Heart right ventricle (tissue), 16 donors: ENCODE data around the gene PDE1C. TPM values are rescaled to one million over a fixed set of nuclear protein-coding genes. Genes with fewer than 3 reads are reported as not detected.

ENCODE experiments used
- ATAC-seq, 8 donors: fragments of 200-7000 bp; cut with Tn5 transposase; one replicate each; pipeline ENCODE4 v1.9.1; 2020; ENCODE audit warnings: mild to moderate bottlenecking in 8 of 8, moderate library complexity in 8 of 8, moderate number of reproducible peaks in 1 of 8
- DNase-seq, 2 donors: peaks; one replicate each; pipeline ENCODE4 v3.0.0-alpha.2; 2020
- H3K27ac ChIP-seq, 10 donors: fragments of 200-600 bp; sonication (generic) in 2 of 10; one replicate each; pipeline versions ENCODE4 v1.5.0 to v1.8.0; 2020 to 2022; ENCODE audit warnings: mild to moderate bottlenecking in 3 of 10
- H3K27me3 ChIP-seq, 7 donors: fragments of 200-600 bp; one replicate each; pipeline ENCODE4 v1.8.0; 2021 to 2022; ENCODE audit warnings: mild to moderate bottlenecking in 2 of 7
- H3K36me3 ChIP-seq, 9 donors: fragments of 200-600 bp; sonication (generic) in 1 of 9; one replicate each; pipeline versions ENCODE4 v1.5.0 to v1.8.0; 2020 to 2022; ENCODE audit warnings: mild to moderate bottlenecking in 2 of 9
- H3K4me1 ChIP-seq, 9 donors: fragments of 200-600 bp; sonication (generic) in 1 of 9; one replicate each; pipeline versions ENCODE4 v1.5.0 to v1.8.0; 2020 to 2022; ENCODE audit warnings: mild to moderate bottlenecking in 4 of 9
- H3K4me3 ChIP-seq, 10 donors: fragments of 200-600 bp; sonication (generic) in 2 of 10; one replicate each; pipeline versions ENCODE4 v1.5.0 to v1.8.0; 2020 to 2022; ENCODE audit warnings: mild to moderate bottlenecking in 7 of 10, moderate library complexity in 2 of 10
- H3K9me3 ChIP-seq, 11 donors: fragments of 200-600 bp in 10 of 11; sonication (generic) in 2 of 11; one replicate each; pipeline versions ENCODE4 v1.5.0 to v1.8.0; 2013 to 2022; ENCODE audit warnings: mild to moderate bottlenecking in 2 of 11, control low read depth in 1 of 11, moderate library complexity in 1 of 11
- WGBS, 2 donors: extraction: QIAGEN DNeasy Blood & Tissue Kit; methylation state at CpG; one replicate each; pipeline ENCODE4 v1.1.7; 2013; ENCODE audit warnings: inconsistent platforms in 1 of 2; 5-methylcytosine and 5-hydroxymethylcytosine counted together
- intact Hi-C, 10 donors: fragments of 100-400 bp; cut with DNase I; formaldehyde crosslinking; loops; one replicate each; pipeline versions ENCODE4 v1.11.1 to v1.14.2; 2022
- polyA plus RNA-seq, 2 donors: library from polyadenylated mRNA; stranded (reverse); fragments of 200-250 nt; gene quantifications; one replicate each; pipeline ENCODE4 v1.2.3, GENCODE V29; 2013
- total RNA-seq, 10 donors: library from RNA; stranded (reverse); fragmentation: NEBNext Ultra II Directional in 3 of 10; extraction: Animal tissue kit (Norgen Biotek cat#: 25700) in 3 of 10; gene quantifications; one replicate each; pipeline versions ENCODE4 v1.2.1 to v1.2.4, GENCODE V29; 2021 to 2023
- TF ChIP-seq, protein P1 (sequence below), 9 donors: fragments of 200-600 bp; sonication (generic) in 2 of 9; IDR thresholded peaks; one replicate each; pipeline versions ENCODE4 v1.5.0 to v1.8.0; 2021 to 2022; ENCODE audit warnings: antibody characterized with exemption in 9 of 9, mild to moderate bottlenecking in 5 of 9, moderate library complexity in 1 of 9
- donor health status: Arrhythmogenic right ventricular cardiomyopathy.
- donor health status: ischemic (EF 13 %, LVEDD 7.1; RV severe dilation, severe dysfunction).
- donor health status: healthy with polysubstance abuse.
- donor health status: DM: no; HTN: yes; CAD: no.
- donor health status: DM: no; HTN: no; CAD: no.
- donor health status: ischemic (EF 25% LVEDD 6.9; RV normal size, moderate dysfunction).
- donor health status: ischemic (EF 25% LVEDD 5.7; RV mildly dilated, moderate dysfunction).
- donor health status: healthy.
- donor health status: DM: yes; HTN: yes; CAD: no.
- donor health status: Ischemic cardiomyopathy.
- donor health status: ischemic (EF 35%, LVEDD 5.7; RV mildly dilated, moderate dysfunction).
- donor health status: nonischemic (EF 11% LVEDD 7.7; RV severe dilation, severe dysfunction).
- donor health status: DM: yes; HTN: yes; CAD: no.
- donor health status: PGD.
- donor health status: ischemic (EF 29% LVEDD 5.4; RV normal size, mild dysfunction).
- donor health status: nonischemic (EF 23%, LVEDD 6.1; RV moderate dilation, normal function).

Gene PDE1C
- total and polyA plus RNA-seq, 12 donors, result 11.7 to 315 (median 175) TPM

DNA sequence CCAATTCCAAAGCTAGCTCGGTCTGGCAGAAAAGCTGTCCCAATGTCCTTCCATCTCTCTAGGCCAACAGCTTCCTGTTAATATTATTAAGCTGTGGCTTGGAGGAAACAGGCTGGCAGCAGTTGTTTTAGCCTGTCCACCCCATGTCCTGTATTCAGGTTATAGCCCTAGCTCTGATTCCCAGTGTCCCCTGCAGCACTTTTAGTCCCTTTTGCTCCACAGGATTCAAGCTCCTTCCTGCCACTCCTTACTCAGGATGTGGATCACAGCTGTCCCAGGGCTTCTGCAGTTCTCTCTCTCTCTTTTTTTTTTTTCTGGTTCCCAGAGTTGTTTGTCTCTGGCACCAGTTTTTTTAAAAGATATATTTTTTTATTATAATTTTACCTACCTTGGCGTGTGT, 298.0 kb downstream of the PDE1C start:
- H3K36me3 ChIP-seq, result peaks cover 0 to 17% (median 0%) of the 10 kb centered on the region in 9 donors
- intact Hi-C loops, result no loop called here
- H3K27ac ChIP-seq, result no peak overlapping the region
- WGBS, 2 donors, result 72 to 82% methylated on average over 2 of the region's 2 CpGs
- ATAC-seq (peak in 1 of 8 donors; percentile 22), DNase-seq (no peak)
- no peaks in the 10 kb centered on the region for H3K27me3 ChIP-seq
- H3K9me3 ChIP-seq, result no peaks in the 10 kb centered on the region
- TF ChIP-seq, protein P1, sequence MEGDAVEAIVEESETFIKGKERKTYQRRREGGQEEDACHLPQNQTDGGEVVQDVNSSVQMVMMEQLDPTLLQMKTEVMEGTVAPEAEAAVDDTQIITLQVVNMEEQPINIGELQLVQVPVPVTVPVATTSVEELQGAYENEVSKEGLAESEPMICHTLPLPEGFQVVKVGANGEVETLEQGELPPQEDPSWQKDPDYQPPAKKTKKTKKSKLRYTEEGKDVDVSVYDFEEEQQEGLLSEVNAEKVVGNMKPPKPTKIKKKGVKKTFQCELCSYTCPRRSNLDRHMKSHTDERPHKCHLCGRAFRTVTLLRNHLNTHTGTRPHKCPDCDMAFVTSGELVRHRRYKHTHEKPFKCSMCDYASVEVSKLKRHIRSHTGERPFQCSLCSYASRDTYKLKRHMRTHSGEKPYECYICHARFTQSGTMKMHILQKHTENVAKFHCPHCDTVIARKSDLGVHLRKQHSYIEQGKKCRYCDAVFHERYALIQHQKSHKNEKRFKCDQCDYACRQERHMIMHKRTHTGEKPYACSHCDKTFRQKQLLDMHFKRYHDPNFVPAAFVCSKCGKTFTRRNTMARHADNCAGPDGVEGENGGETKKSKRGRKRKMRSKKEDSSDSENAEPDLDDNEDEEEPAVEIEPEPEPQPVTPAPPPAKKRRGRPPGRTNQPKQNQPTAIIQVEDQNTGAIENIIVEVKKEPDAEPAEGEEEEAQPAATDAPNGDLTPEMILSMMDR (IDR thresholded peaks at IDR 0.05), result no peak
- no peaks in the 10 kb centered on the region for H3K4me1 ChIP-seq
- H3K4me3 ChIP-seq, result no peak overlapping the region

DNA sequence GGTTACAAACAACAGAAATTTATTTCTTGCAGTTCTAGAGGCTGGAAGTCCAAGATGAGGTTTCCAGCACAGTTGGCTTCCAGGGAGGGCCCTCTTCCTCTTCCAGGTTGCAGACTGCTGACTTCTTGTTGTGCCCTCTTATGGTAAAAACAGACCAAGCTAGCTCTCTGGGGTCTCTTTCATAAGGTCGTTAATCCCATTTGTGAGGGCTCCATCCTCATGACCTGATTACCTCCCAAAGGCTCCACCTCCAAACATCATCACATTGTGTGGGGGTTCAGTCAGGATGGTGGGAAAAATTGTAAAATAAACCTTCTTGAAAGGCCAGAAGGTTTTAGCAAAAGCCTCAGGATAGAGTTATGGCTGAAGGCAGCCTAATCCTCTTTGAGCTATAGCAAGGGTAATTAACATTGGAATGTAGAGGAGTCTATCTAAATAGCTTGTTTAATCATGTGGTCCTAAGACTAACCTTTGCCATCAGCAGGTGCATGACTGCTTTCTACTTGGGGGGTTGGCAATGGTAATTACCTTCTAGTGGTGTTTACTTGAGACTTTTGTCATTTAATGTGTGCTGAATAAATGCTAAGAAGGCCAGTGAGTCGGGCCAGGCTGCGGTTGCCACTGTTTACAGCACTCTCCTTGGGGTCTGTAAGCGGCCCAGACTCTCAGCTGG, 302.4 kb downstream of the PDE1C start:
- H3K4me1 ChIP-seq, result no peaks in the 10 kb centered on the region
- no peak overlapping the region for H3K27ac ChIP-seq
- H3K4me3 ChIP-seq, result no peak overlapping the region
- intact Hi-C loops, result loop anchor here in 1 of 10 donors (10.0 kb wide), 1 partner anchor 407 kb away; no protein-coding TSS in a partner anchor
- 42 to 46% methylated on average over 4 of the region's 4 CpGs for WGBS, 2 donors
- no peak for ATAC-seq
- no peaks in the 10 kb centered on the region for H3K9me3 ChIP-seq
- H3K27me3 ChIP-seq, result no peaks in the 10 kb centered on the region
- TF ChIP-seq, protein P1 (IDR thresholded peaks at IDR 0.05), result no peak
- peaks cover 0 to 10% (median 0%) of the 10 kb centered on the region in 9 donors for H3K36me3 ChIP-seq
- no peak for DNase-seq

GRCh38 chr7:31764462-31764861, 305.7 kb downstream of the PDE1C start:
- peaks cover 0 to 3% (median 0%) of the 10 kb centered on the region in 9 donors for H3K4me1 ChIP-seq
- ATAC-seq, result no peak
- H3K27ac ChIP-seq, result no peak overlapping the region
- H3K9me3 ChIP-seq, result no peaks in the 10 kb centered on the region
- H3K36me3 ChIP-seq, result no peaks in the 10 kb centered on the region
- 75 to 87% methylated on average over 4 of the region's 4 CpGs for WGBS, 2 donors
- DNase-seq, result no peak
- H3K4me3 ChIP-seq, result no peak overlapping the region
- intact Hi-C loops, result loop anchor here in 1 of 10 donors (10.0 kb wide), 1 partner anchor 410 kb away; no protein-coding TSS in a partner anchor
- TF ChIP-seq, protein P1 (IDR thresholded peaks at IDR 0.05), result no peak
- H3K27me3 ChIP-seq, result no peaks in the 10 kb centered on the region

GRCh38 chr7:31763548-31763947, 306.7 kb downstream of the PDE1C start:
- intact Hi-C loops, result loop anchor here in 1 of 10 donors (10.0 kb wide), 1 partner anchor 411 kb away; no protein-coding TSS in a partner anchor
- Histone ChIP-seq H3K27me3 (no peaks in the 10 kb centered on the region), H3K4me3 (no peak overlapping the region), H3K36me3 (no peaks in the 10 kb centered on the region), H3K4me1 (peaks cover 0 to 3% (median 0%) of the 10 kb centered on the region in 9 donors), H3K9me3 (no peaks in the 10 kb centered on the region), H3K27ac (no peak overlapping the region)
- WGBS, 2 donors, result 17 to 20% methylated on average over 2 of the region's 2 CpGs
- DNase-seq (no peak), ATAC-seq (no peak)
- TF ChIP-seq, protein P1 (IDR thresholded peaks at IDR 0.05), result peak in 4 of 9 donors; percentile 3 to 18 (median 13)
